RWPE1 (cell line): ENCODE results near the gene ITM2B.

ENCODE experiments used
- CTCF ChIA-PET: fragments of 350-600 bp; sonication (Branson Sonifier 250); formaldehyde crosslinking; extraction: SDS; loops from one replicate; lab custom pipeline; 2021; lab: Yijun Ruan, JAX
- POLR2A ChIA-PET: fragments of 400-600 bp; formaldehyde crosslinking; extraction: SDS; loops from one replicate; lab custom pipeline; 2020; ENCODE audit warnings: antibody characterized with exemption; ENCODE audit not compliant: low non-redundant PET; lab: Yijun Ruan, JAX
- DNase-seq: peaks from one replicate; pipeline ENCODE4 v3.0.0; 2012; ENCODE audit warnings: low spot score
- H3K27ac ChIP-seq: fragments of 450-650 bp; 2 replicates; pipeline ENCODE4 v1.5.1; 2017
- CTCF ChIP-seq: fragments of 450-650 bp; conservative IDR thresholded peaks from 2 replicates; pipeline ENCODE4 v1.5.1; 2017; ENCODE audit warnings: low read depth, mild to moderate bottlenecking

ITM2B gene

GRCh38 chr13:48242677-48243076 is 9.7 kb downstream of the ITM2B start:
- no peak for DNase-seq
- ChIA-PET POLR2A (no interaction called here), CTCF (interaction anchor here (0.6 kb wide), 1 partner anchor 156 kb away, joined by 3 read pairs; no protein-coding TSS in a partner anchor)
- no peak for TF ChIP-seq CTCF
- H3K27ac ChIP-seq: no peak overlapping the region

DNA sequence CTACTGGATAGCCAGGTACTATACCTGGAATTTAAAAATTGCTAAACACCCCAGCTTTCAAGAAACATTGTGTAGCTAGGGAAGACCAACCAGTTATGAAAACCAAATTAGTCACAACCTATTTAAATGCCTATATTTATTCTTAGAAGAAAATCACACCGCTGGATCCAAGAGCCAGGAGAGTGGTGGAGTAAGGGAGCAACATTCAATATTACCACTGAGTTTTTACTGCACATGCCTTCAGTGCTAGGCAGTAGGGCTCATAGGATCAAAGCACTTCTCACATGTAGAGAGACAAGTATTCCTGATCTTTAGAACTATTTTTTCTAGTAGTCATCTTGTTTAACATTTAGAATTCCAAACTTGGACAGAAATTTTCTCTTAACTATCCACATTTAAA is 11.2 kb downstream of the ITM2B start:
- POLR2A ChIA-PET: no interaction called here
- no peak for DNase-seq
- CTCF ChIA-PET: interaction anchor here (1.2 kb wide), 1 partner anchor 336 kb away, joined by 4 read pairs; no protein-coding TSS in a partner anchor
- no peak for TF ChIP-seq CTCF
- no peak overlapping the region for H3K27ac ChIP-seq

DNA sequence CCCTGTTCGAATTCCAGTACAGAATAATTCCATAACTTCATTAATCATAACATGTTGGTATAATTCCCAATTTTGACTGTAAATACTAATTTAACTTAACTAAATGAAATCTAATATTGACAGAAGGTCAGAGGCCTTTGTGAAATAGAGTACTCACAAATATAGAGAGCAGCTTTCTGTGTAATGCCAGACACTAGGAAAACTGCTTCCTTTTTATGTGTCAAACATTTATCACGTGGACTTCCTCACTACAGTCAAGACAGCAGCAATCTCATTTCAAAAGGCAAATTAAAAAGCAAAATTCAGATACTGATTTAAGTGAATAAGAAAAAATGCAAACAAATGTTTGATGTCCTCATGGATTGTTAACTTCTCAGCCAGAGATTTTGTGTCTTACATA is 13.1 kb downstream of the ITM2B start:
- CTCF ChIA-PET: no interaction called here
- POLR2A ChIA-PET: no interaction called here
- DNase-seq: no peak
- TF ChIP-seq CTCF: no peak
- no peak overlapping the region for H3K27ac ChIP-seq

GRCh38 chr13:48249018-48249417 is 16.0 kb downstream of the ITM2B start:
- POLR2A ChIA-PET: no interaction called here
- no peak for DNase-seq
- H3K27ac ChIP-seq: no peak overlapping the region
- TF ChIP-seq CTCF: no peak
- CTCF ChIA-PET: interaction anchor here (0.6 kb wide), 1 partner anchor 1960 kb away, joined by 3 read pairs; no protein-coding TSS in a partner anchor

DNA sequence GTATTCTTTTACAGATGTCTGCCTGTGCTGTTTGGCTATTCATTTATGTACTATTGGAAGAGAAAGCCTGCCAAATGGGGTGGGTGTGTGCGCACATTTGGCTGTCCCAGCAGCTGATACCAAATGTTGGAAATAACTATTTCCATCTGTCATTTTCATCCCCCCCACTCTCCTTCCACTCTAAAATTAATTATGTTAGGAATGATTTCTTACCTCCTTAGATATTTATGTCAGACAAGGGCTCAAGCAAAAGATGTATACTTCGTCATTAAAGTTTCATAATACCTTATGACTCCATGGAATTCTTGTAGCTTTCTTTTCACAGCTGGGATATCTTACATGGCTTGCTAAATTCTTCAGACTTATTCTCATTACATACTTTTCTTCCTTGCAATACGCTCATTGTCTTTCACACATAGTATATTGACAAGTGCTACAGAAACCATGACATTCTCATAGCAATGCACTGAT is 18.6 kb downstream of the ITM2B start:
- H3K27ac ChIP-seq: no peak overlapping the region
- no peak for TF ChIP-seq CTCF
- ChIA-PET POLR2A (no interaction called here), CTCF (no interaction called here)
- no peak for DNase-seq

DNA sequence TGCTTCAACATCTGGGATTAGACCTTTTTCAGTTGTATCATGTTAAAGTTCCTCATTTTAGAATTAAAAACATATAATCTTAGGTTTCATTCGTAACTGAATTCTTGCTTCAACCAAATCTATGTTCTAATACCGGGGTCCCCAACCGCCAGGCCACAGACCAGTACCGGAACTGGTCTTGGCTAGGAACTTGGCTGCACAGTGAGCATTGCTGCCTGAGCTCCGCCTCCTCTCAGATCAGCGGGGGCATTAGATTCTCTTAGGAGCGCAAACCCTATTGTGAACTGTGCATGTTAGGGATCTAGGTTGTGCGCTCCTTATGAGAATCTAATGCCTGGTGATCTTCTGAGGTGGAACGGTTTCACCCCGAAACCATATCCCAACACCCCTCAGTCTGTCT is 19.2 kb downstream of the ITM2B start:
- CTCF ChIA-PET: no interaction called here
- no peak overlapping the region for H3K27ac ChIP-seq
- DNase-seq: no peak
- POLR2A ChIA-PET: no interaction called here
- TF ChIP-seq CTCF: no peak
